Measurements from ENCODE around the gene IGSF21.

The IGSF21 gene

DNA sequence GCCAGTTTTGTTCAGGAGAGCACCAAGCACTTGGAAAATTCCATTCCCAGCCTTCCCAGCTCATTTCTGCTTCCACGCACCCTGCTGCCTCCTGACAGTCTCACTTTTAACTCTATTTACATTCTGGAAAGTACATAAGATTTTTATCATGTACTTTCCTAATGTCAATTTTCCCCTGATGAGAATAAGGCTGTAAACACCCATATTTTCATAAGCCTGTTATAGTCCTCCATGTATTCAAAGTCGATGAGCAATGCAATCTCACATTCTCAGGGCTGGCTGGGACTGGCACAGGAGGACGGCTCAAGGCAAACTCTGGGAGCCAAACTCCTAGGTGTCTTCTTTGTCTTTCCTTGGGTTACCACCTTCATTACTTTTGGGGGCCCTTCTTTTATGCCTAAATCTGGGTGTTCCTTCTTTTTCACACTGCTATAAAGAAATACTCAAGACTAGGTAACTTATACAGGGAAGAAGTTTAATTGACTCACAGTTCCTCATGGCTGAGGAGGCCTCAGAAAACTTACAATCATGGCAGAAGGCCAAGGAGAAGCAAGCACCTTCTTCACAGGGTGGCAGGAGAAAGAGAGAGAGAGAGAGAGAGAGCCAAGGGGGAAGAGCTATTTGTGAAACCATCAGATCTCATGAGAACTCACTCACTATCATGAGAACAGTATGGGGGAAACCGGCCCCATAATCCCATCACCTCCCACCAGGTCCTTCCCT is 94.6 kb downstream of the IGSF21 start:
- in situ Hi-C loops (cut with HindIII; ENCODE audit: low sequenced_read_pairs), result no loop called here

DNA sequence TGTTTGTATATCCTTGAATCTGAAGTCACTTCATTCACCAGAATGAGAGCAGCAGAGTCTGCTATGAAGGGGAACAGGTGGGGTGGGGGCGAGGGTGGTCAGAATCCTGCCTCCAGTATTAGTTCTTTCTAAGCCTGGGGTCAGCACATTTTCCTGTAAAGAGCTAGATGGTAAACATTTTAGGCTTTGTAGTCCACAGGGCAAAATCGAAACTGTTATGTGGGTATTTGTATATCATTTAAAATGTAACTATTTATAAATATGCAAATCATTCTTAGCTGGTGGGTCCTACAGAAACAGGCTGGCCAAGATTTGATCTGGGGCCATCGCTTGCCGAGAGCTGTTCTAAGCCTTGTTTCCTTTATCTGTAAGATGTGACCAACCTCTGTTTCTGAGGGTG is 96.0 kb downstream of the IGSF21 start:
- in situ Hi-C loops (cut with HindIII; ENCODE audit: low sequenced_read_pairs), result no loop called here

DNA sequence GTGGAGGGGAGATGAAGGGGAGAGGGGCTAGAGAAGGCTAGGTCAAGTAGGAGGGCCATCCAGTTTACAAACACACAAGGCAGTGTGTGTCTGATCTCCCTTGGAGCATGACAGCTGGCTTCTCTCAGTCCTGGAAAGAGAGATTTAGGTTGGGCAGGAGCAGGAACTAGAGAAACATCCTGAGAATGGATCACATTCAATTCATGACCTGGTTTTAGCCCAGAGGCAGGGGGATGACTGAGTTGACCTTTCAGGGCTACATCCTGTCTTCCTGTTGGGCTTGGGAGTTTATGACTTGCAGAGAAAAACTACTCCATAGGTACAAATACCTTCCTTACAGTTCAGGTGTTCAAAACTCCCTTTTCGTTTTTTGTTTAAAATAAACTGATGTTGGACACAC is 97.0 kb downstream of the IGSF21 start:
- in situ Hi-C loops (cut with HindIII; ENCODE audit: low sequenced_read_pairs), result no loop called here

DNA sequence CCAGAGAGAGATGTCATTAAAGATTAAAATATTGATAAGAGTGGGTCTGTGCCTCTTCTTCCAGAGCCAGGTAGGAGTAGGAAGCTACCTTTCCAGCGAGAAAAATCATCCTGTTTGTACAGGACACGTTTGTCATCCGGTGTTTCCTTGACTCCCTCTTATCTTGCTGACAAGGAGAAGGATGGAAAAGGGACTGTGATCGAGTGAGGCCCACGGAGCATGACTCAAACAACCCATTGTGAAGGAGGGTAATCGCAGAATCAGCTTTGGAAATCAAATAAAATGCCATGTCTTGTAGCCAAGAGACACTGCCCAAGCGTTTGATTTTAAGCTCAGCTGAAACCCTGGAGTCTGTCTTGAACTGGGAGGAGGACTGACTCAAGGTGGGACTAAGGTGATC is 97.7 kb downstream of the IGSF21 start:
- in situ Hi-C loops (cut with HindIII; ENCODE audit: low sequenced_read_pairs), result no loop called here

DNA sequence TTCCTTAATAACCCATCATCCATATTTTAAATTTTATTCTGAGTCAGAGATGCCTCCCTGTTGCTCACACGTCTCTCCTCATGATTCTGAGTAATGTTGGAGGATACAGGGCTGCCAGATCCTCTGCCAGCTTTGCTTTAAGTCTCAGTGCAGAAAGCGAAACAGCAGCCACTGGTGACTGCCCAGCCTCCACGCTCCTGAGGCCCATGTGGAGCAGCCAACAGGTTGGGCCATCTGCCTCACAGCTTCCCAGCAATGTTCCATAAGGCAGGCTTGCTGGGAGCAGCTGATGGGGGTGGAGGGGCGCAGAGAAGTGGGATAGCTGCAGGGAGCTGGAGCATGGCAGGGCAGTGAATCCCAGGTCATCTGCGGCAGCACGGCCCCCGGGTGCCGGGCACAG is 104.2 kb downstream of the IGSF21 start:
- in situ Hi-C loops (cut with HindIII; ENCODE audit: low sequenced_read_pairs), result no loop called here

DNA sequence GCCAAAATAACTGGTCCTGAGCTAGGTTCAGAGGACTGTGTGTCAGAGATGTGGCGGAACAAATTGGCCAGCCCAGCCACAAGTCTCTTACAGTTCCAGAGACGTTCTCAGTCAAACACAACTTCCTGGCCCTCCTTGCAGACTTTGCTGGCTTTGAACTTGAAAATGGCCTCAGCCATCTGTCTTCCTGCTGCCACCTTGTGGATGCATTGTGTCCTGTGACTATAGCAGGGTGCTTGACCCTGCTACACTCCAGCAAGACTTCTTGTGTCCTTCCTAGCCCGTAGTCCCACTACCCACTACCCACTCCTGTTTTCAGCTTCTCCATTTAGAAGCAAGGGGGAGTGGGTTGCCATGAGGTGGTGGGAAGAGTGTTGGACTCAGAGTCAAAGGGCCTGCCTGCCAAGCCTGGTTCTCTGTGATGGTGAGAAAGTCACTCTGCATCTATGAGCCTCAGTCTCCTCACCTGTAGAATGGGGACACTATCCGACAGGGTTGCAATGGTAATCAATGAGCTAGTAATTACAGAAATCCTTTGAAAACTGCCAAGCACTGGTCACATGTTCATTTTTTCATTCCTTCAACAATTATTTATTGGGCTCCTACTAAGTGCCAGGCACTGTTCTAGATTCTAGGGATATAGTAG is 109.9 kb downstream of the IGSF21 start:
- in situ Hi-C loops (cut with HindIII; ENCODE audit: low sequenced_read_pairs), result no loop called here

DNA sequence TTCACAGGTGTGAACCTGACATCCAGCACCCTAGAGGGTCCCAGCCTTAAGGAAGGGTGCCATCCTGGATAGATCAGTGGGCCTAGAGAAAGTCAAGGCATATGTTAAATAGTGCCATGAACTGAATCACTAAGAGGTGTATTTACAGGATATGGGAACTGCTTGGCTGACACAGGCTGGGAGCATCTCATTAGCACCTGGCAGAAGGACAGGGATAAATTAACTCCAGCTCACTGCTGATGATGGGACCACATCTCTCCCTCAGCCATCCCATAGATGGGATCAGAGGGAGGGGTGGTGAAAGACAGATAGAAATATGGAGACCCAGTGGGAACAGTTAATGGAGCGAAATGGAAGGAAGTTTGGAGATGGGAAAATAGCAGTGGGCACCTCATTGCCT is 122.0 kb downstream of the IGSF21 start:
- in situ Hi-C loops (cut with HindIII; ENCODE audit: low sequenced_read_pairs), result no loop called here

DNA sequence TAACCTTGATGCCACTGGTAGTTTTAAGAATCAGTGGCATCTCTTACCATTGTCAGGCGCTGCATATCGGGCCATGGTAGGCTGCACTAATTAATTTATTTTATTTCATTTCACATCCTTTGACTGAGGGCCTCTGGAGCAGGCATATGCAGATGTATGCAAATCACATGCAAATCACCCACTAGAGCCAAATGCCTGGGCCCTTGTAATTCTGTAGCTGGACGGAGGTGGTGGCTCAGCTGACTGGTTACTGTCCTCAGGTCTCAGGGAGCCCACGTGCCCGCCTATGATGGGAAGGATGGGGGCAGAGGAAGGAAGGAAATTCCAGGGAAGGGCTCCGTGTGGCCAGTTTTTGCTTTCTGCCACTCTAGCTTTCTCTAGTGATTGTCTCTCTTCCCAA is 122.7 kb downstream of the IGSF21 start:
- in situ Hi-C loops (cut with HindIII; ENCODE audit: low sequenced_read_pairs), result no loop called here

DNA sequence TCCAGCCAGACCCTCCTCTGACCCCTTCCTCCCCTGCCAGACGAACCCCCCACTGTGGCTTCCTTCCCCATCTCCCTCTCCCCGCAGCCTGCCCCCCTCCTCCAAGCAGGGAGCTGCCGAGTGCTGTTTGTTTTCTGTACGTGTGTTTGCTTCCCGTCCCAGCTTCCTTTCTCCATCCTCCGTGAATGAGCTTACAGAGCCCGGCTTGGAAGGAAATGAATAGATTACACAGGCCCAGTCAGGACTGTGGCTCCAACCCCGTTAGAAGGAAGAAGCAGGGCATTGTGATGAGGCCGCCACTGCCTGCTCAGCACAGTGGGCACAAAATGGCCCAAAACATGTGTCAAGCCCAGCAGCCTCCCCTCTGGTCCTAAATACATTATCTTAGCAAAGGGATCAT is 123.2 kb downstream of the IGSF21 start:
- in situ Hi-C loops (cut with HindIII; ENCODE audit: low sequenced_read_pairs), result no loop called here

DNA sequence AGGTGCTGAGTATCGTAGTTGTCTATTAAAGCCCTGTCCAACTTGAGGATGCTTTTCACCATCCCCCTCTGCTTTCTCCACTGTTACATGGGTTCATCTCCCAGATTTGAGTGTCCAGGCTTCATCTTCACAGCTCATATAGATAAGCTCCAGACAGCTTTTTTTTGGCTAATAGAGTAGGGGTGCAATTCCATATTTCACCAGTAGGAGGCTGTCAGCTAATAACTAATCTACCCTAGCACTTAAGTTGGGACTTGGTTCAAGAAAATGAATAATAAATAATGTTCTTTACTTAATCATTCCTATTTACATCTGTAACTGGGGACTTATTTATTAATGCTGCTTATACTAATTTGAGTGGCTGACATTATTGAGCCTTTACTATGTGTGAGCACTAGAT is 124.5 kb downstream of the IGSF21 start:
- in situ Hi-C loops (cut with HindIII; ENCODE audit: low sequenced_read_pairs), result no loop called here

DNA sequence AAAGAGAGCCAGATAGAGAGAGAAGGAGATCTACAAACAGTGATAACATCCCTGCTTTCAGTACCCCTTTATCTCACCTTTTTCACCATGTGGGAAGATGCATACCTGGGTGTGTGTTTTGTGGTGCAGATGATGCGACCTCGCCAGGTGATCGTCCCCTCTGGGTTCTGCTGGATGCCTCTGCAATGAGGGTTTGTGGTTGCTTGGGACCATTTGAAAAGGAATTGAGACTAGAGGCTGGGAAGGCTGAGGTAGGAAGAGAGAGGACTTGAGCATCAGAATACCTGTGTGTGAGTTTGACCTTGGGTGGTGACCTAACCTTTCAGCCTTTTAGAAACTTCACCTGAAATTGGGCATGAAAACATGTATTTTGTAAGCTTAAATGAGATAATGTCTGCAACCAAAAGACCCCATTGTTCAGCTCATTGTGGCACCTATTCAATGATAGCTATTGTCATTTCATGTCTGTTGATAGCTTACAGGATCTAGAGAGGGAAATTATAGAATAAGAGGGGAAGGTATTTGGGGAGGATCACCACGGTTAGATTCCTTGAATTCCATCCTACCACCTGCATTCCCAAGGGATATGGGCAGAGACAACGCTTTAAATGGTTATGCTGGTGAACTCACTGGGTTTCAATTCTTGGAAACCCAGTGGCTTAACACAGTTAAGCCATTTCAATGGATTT is 125.7 kb downstream of the IGSF21 start:
- in situ Hi-C loops (cut with HindIII; ENCODE audit: low sequenced_read_pairs), result no loop called here

DNA sequence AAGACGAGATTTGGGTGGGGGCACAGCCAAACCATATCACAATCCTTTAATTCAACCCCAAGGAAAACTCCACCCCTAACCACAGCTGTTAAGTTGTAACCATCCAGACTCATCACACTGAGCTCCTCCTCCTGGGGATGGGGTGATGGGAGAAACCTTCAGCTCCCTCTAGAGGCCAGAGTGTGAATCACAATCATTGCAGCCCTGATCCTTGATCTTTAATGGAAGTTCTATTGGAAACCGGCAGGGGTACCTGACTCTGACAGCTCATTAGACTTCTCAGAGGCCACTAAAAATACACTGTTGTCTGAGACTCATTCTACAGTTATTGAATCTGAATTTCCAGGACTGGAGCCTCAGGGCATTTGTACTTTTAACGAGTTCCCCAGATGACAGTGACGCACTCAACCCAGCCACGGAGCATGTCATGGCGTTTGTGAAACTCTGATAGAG is 127.2 kb downstream of the IGSF21 start:
- in situ Hi-C loops (cut with HindIII; ENCODE audit: low sequenced_read_pairs), result no loop called here

DNA sequence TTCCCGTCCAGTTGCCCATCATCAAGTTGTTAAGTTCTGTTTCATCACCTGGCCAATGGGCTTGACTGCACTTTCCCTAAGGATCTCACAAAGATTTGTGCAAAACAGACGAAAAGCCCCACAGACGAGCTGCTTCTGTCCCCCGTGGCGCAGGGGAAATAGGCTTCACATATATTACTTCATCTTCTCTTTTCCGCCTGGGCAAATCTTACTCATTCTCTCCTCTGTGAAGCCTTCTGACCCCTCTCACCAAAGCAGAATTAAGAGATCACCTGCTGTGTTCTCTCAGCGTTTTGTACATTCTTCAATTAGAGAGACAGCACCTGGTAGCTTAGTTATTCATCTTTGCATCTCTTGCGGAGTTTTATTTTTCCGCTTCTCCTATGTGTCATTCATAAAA is 129.8 kb downstream of the IGSF21 start:
- in situ Hi-C loops (cut with HindIII; ENCODE audit: low sequenced_read_pairs), result no loop called here

DNA sequence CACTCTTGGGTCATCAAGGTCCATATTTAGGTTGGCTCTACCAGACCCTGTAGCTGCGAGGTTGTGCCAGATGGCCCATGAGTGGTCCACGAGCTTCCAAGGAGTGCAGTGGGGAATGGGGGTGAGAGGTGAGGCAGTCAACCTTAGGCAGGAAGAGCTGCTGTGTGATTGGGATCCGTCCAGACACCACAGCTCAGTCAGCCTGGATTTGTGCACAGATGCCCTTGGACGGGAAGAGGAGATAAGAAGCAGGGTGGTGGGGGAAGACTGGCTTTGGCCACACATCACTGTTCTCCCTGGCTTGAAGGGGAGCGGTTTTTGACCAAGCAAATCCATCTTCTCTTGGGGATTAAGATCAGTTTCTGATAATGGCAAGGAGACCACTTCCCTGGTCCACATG is 130.6 kb downstream of the IGSF21 start:
- in situ Hi-C loops (cut with HindIII; ENCODE audit: low sequenced_read_pairs), result no loop called here

DNA sequence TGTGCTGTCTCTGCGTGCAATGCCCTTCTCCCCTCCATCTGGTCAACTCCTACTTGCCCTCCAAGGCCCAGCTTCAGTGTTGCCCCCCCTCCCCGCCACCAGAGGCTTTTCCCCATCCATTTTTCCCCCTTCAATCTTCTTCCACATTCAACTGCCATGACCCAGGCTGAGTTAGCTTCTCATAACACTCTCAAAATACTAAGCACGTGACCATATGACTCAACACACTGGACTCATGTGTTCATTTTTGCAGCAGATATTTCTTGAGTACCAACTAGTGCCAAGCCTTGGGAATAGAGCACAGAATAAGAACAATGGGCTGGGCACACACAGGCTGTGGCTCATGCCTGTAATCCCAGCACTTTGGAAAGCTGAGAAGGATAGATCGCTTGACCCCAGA is 132.1 kb downstream of the IGSF21 start:
- in situ Hi-C loops (cut with HindIII; ENCODE audit: low sequenced_read_pairs), result no loop called here

DNA sequence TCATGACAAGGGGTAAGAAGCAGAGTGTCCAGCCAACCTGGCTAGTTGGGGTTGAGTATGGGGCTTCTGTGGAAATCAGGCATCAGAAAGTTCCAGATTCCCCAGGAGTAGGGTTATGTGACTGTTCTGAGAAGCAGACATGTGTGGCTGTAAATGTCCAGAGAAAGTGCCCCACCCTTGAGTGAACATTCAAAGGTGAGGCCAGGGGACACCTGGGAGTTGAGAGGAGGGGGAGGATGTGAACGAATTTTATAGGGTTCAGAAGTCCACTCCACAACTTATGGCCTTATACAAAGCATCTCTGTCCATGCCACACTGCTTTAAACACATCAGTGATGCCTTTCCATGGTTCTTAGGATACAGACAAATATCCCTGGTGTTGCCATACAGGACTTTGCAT is 133.3 kb downstream of the IGSF21 start:
- in situ Hi-C loops (cut with HindIII; ENCODE audit: low sequenced_read_pairs), result no loop called here

DNA sequence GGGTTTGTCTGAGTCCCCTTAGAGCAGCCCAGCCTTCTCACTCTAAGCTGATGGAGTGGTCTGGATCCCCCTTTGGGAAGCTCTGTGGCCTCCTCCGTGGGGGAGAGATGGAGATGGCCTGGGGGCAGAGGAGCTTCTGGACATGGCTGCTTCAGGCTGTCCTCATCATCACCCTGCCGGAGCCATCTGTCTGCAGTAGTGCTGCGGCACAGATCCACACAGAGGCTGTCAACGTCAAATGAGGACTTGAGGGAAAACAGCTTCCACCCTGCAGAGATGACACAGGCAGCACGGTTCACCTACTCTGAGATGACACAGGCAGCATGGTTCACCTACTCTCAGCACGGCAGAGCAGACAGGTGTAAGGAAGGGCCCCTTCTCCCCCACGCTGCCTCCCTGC is 134.3 kb downstream of the IGSF21 start:
- in situ Hi-C loops (cut with HindIII; ENCODE audit: low sequenced_read_pairs), result no loop called here

DNA sequence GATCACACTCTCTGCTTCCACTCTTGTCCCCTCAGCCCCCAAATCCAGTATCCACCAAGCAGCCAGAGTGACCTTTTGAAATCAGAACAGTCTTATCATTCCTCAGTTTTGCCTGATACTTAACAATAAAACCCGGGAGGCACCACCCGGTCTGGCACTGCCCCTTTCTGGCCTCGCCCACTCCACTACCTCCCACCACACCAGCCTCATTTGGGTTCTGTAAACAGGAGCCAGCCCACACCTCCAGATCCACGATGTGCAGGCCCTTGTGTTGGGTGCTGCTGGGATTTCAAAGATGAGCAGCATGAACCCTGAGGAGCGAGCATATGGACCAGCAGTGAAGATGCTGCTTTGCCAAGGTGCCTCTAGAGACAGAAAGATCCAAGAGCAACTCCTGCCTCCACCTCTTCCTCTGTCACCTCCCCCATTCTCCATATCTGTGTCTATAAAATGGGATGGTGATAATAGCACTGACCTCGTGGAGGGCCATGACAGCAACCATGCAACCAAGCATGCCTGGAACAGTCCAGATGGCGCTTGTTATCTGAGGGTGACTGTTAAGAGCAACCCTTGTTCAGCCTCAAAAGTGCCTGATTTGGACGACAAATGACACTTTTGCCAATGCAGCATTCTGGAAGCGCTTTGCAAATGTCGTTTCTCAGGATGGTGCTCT is 136.0 kb downstream of the IGSF21 start:
- in situ Hi-C loops (cut with HindIII; ENCODE audit: low sequenced_read_pairs), result no loop called here

DNA sequence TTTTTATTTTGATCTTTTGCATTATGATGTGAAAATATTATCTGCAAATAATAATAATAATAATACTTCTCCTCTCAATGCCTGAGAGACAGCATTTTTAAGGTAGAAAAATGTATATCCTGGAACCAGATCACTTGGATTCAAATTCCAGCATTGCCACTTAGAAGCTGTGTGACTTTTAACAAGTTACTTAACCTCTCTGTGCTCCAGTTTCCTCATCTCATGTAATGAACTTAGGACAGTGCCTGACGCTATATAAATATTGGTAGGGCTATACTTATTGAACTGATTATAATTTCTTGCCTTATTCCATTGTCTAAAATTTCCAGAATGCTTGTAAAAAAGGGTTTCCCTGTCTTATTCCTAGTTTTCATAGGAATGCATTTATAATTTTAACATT is 137.2 kb downstream of the IGSF21 start:
- in situ Hi-C loops (cut with HindIII; ENCODE audit: low sequenced_read_pairs), result no loop called here

DNA sequence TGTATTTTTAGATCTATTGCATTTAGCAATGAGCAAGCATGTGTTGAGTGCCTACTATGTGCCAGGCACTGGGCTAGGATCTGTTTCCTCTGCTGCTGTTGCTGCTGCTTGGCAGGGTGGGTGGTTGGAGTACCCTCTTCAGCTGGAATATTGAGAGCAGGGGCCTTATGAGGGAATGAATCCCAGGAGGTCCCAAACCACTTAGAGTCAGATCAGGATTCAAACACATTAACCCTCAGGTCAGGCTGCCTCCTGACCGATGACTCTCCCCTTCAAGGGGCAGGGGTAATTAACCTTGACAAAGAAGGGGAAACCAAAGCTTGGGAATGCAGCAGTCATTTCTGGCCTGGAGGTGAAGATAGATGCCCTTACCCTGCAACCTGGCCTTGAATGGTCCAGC is 138.0 kb downstream of the IGSF21 start:
- in situ Hi-C loops (cut with HindIII; ENCODE audit: low sequenced_read_pairs), result no loop called here

DNA sequence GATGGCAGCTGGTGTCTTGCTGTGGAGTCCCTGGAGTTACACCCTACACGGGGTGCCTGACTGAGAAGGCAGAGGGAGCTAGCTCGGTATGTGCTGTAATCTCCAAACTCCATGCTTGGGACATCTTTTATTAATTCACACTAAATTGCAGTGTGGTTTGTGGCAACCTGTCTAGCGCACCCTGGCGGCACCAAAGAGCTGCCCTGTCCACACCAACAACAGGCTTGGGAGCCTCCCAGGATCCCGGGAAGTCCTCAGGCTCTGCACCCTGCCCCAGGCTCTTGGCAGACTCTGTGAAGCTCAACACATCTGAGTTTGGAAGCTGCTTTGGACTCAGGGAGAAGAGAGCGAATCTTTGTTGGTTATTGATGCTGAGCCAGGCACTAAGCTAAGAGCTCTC is 138.9 kb downstream of the IGSF21 start:
- in situ Hi-C loops (cut with HindIII; ENCODE audit: low sequenced_read_pairs), result no loop called here

DNA sequence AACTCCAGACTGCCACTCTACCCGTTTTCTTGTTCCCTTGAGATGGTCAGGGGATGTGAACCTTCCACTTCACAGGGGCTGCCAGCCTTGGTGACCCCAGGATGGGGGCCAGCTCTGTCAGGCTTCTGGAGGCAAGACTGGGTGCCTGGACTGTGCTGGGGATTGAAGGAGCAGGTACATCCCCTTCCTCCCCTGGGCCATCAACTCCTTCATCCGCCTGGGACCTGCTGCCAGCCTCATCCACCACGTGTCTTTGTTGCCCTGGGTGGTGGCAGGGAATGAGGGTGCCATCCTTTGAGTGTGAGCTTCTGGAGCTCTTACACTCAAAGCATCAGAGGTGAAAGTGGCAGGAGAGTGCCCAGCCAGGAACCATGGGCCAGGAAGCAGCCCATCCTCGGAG is 139.6 kb downstream of the IGSF21 start:
- in situ Hi-C loops (cut with HindIII; ENCODE audit: low sequenced_read_pairs), result no loop called here
